HUES6 (cell line): ENCODE data around the gene KIZ.

Experiments
- H3K27ac ChIP-seq: 2 replicates; pipeline ENCODE4 v1.7.0; 2013; ENCODE audit warnings: low read depth, mild to moderate bottlenecking, low read length, inconsistent platforms
- H3K27me3 ChIP-seq: 2 replicates; pipeline ENCODE4 v1.6.1; 2013; ENCODE audit warnings: low read length; ENCODE audit not compliant: control insufficient read depth, insufficient read depth
- H3K36me3 ChIP-seq: 2 replicates; pipeline ENCODE4 v1.6.1; 2013; ENCODE audit warnings: low read length; ENCODE audit not compliant: control insufficient read depth, insufficient read depth
- H3K4me1 ChIP-seq: 2 replicates; pipeline ENCODE4 v1.6.1; 2013; ENCODE audit warnings: low read length; ENCODE audit not compliant: control insufficient read depth, insufficient read depth
- H3K4me3 ChIP-seq: 2 replicates; pipeline ENCODE4 v1.5.1; 2013; ENCODE audit warnings: low read depth, low read length
- H3K9ac ChIP-seq: one replicate; pipeline ENCODE4 v1.6.1; 2013; ENCODE audit warnings: mild to moderate bottlenecking, low read length
- H3K9me3 ChIP-seq: 2 replicates; pipeline ENCODE4 v1.6.1; 2013; ENCODE audit warnings: low read depth, low read length; ENCODE audit not compliant: control insufficient read depth, insufficient read depth

KIZ gene

GRCh38 chr20:21230686-21231085 is 104.8 kb downstream of the KIZ start:
- H3K27ac ChIP-seq, result no peak overlapping the region
- H3K9ac ChIP-seq, result no peak overlapping the region
- H3K4me1 ChIP-seq, result peaks cover 30% of the 10 kb centered on the region
- no peaks in the 10 kb centered on the region for H3K27me3 ChIP-seq
- H3K9me3 ChIP-seq, result no peaks in the 10 kb centered on the region
- H3K36me3 ChIP-seq, result peaks cover 12% of the 10 kb centered on the region
- no peak overlapping the region for H3K4me3 ChIP-seq

GRCh38 chr20:21232546-21233280 is 106.8 kb downstream of the KIZ start:
- Histone ChIP-seq H3K27me3 (no peaks in the 10 kb centered on the region), H3K9ac (no peak overlapping the region), H3K36me3 (peaks cover 12% of the 10 kb centered on the region), H3K4me1 (peaks cover 28% of the 10 kb centered on the region; the same call in 1 of the 2 replicates), H3K9me3 (no peaks in the 10 kb centered on the region), H3K4me3 (no peak overlapping the region), H3K27ac (no peak overlapping the region)

GRCh38 chr20:21234324-21234723 is 108.4 kb downstream of the KIZ start:
- Histone ChIP-seq H3K27me3 (no peaks in the 10 kb centered on the region), H3K9me3 (no peaks in the 10 kb centered on the region), H3K4me1 (peaks cover 28% of the 10 kb centered on the region; the same call in 1 of the 2 replicates), H3K27ac (no peak overlapping the region), H3K36me3 (peaks cover 16% of the 10 kb centered on the region; the same call in 1 of the 2 replicates), H3K9ac (no peak overlapping the region), H3K4me3 (no peak overlapping the region)

GRCh38 chr20:21234806-21235483 is 109.1 kb downstream of the KIZ start:
- no peak overlapping the region for H3K4me3 ChIP-seq
- no peaks in the 10 kb centered on the region for H3K27me3 ChIP-seq
- H3K36me3 ChIP-seq, result peaks cover 15% of the 10 kb centered on the region; the same call in 1 of the 2 replicates
- H3K9ac ChIP-seq, result no peak overlapping the region
- H3K9me3 ChIP-seq, result no peaks in the 10 kb centered on the region
- peaks cover 28% of the 10 kb centered on the region; the same call in 1 of the 2 replicates for H3K4me1 ChIP-seq
- no peak overlapping the region for H3K27ac ChIP-seq

- Histone ChIP-seq H3K9me3 (no peaks in the 10 kb centered on the region), H3K9ac (no peak overlapping the region), H3K4me1 (peaks cover 28% of the 10 kb centered on the region; the same call in 1 of the 2 replicates), H3K27me3 (no peaks in the 10 kb centered on the region), H3K36me3 (0 out of 2 replicates have a peak, but pooled peaks cover 7% of the 10 kb centered on the region), H3K4me3 (no peak overlapping the region; the same call in 1 of the 2 replicates), H3K27ac (no peak overlapping the region)
Measured at GRCh38 chr20:21235484-21236445, 109.9 kb downstream of the KIZ start.

GRCh38 chr20:21237956-21238799 is 112.3 kb downstream of the KIZ start:
- no peak overlapping the region for H3K4me3 ChIP-seq
- H3K4me1 ChIP-seq, result peaks cover 20% of the 10 kb centered on the region; the same call in 1 of the 2 replicates
- H3K36me3 ChIP-seq, result 0 out of 2 replicates have a peak, but pooled peaks cover 6% of the 10 kb centered on the region
- no peak overlapping the region for H3K9ac ChIP-seq
- no peak overlapping the region for H3K27ac ChIP-seq
- no peaks in the 10 kb centered on the region for H3K27me3 ChIP-seq
- H3K9me3 ChIP-seq, result no peaks in the 10 kb centered on the region

GRCh38 chr20:21238818-21239536 is 113.1 kb downstream of the KIZ start:
- H3K4me3 ChIP-seq, result no peak overlapping the region
- peaks cover 18% of the 10 kb centered on the region; the same call in 1 of the 2 replicates for H3K4me1 ChIP-seq
- no peaks in the 10 kb centered on the region for H3K9me3 ChIP-seq
- no peaks in the 10 kb centered on the region for H3K27me3 ChIP-seq
- peaks cover 10% of the 10 kb centered on the region; the same call in 1 of the 2 replicates for H3K36me3 ChIP-seq
- no peak overlapping the region for H3K9ac ChIP-seq
- H3K27ac ChIP-seq, result no peak overlapping the region

GRCh38 chr20:21240394-21240793 is 114.5 kb downstream of the KIZ start:
- no peaks in the 10 kb centered on the region for H3K9me3 ChIP-seq

GRCh38 chr20:21241406-21241805 is 115.5 kb downstream of the KIZ start:
- no peak overlapping the region for H3K4me3 ChIP-seq
- H3K4me1 ChIP-seq, result no peaks in the 10 kb centered on the region
- H3K27ac ChIP-seq, result no peak overlapping the region
- no peak overlapping the region for H3K9ac ChIP-seq
- H3K27me3 ChIP-seq, result no peaks in the 10 kb centered on the region
- H3K9me3 ChIP-seq, result no peaks in the 10 kb centered on the region
- H3K36me3 ChIP-seq, result peaks cover 11% of the 10 kb centered on the region; the same call in 1 of the 2 replicates

More at GRCh38 chr20:21240394-21240793, 114.5 kb downstream of the KIZ start:
- Histone ChIP-seq H3K4me1 (peaks cover 6% of the 10 kb centered on the region; the same call in 1 of the 2 replicates), H3K27ac (no peak overlapping the region), H3K27me3 (no peaks in the 10 kb centered on the region), H3K9ac (no peak overlapping the region), H3K36me3 (peaks cover 11% of the 10 kb centered on the region; the same call in 1 of the 2 replicates), H3K4me3 (no peak overlapping the region)
